Measurements from ENCODE around the gene NSD2.

GRCh38 chr4:1862961-1863296 is 8.3 kb upstream of the NSD2 start:
- no peak for TF ChIP-seq EP300 (IDR thresholded peaks at IDR 0.05)
- TF ChIP-seq, protein P1, sequence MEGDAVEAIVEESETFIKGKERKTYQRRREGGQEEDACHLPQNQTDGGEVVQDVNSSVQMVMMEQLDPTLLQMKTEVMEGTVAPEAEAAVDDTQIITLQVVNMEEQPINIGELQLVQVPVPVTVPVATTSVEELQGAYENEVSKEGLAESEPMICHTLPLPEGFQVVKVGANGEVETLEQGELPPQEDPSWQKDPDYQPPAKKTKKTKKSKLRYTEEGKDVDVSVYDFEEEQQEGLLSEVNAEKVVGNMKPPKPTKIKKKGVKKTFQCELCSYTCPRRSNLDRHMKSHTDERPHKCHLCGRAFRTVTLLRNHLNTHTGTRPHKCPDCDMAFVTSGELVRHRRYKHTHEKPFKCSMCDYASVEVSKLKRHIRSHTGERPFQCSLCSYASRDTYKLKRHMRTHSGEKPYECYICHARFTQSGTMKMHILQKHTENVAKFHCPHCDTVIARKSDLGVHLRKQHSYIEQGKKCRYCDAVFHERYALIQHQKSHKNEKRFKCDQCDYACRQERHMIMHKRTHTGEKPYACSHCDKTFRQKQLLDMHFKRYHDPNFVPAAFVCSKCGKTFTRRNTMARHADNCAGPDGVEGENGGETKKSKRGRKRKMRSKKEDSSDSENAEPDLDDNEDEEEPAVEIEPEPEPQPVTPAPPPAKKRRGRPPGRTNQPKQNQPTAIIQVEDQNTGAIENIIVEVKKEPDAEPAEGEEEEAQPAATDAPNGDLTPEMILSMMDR (IDR thresholded peaks at IDR 0.05), result no peak
- TF ChIP-seq POLR2A (IDR thresholded peaks at IDR 0.05), result no peak

Measured in ovary (tissue), 3 donors.